H1 (cell line): Measurements from ENCODE around the gene CTIF. TPM values are rescaled to one million over a fixed set of nuclear protein-coding genes. Genes with fewer than 3 reads are reported as not detected.

Source experiments
- CTCF ChIA-PET: fragments of 300-600 bp; sonication (Branson Sonifier 250); formaldehyde crosslinking; loops from one replicate; lab custom pipeline; 2021; ENCODE audit not compliant: partially characterized antibody; lab: Charles Lee
- POLR2A ChIA-PET: fragments of 300-600 bp; sonication (Branson Sonifier 250); formaldehyde crosslinking; loops from one replicate; lab custom pipeline; 2021; ENCODE audit warnings: inconsistent platforms; ENCODE audit not compliant: partially characterized antibody; lab: Charles Lee
- DNase-seq, 2 experiments: peaks; one replicate each; pipeline versions ENCODE4 v3.0.0 to v3.0.0-alpha.2; 2010 to 2022; ENCODE audit warnings: low spot score in 2 of 2, low read depth in 1 of 2, mixed read lengths in 1 of 2
- FAIRE-seq: peaks from 2 replicates; lab custom pipeline; 2011; peaks lifted over from hg19 to GRCh38; lab: Jason Lieb, UNC
- H2AFZ ChIP-seq: 2 replicates; pipeline ENCODE4 v1.8.1; 2012; ENCODE audit warnings: low read length, inconsistent platforms
- H2AK5ac ChIP-seq: 2 replicates; pipeline ENCODE4 v1.6.1; 2013; ENCODE audit warnings: low read depth, low read length
- H2BK120ac ChIP-seq: replicated peaks from 2 replicates; pipeline ENCODE3; 2013; ENCODE audit warnings: low read depth, low read length, inconsistent platforms
- H2BK12ac ChIP-seq: 2 replicates; pipeline ENCODE4 v1.6.1; 2013; ENCODE audit warnings: low read depth, low read length
- H2BK15ac ChIP-seq: 2 replicates; pipeline ENCODE4 v1.6.1; 2013; ENCODE audit warnings: low read length
- H2BK20ac ChIP-seq: 2 replicates; pipeline ENCODE4 v1.6.1; 2013; ENCODE audit warnings: low read length
- H2BK5ac ChIP-seq: 2 replicates; pipeline ENCODE4 v1.6.1; 2013; ENCODE audit warnings: low read depth, low read length
- H3K14ac ChIP-seq: 2 replicates; pipeline ENCODE4 v1.6.1; 2013; ENCODE audit warnings: inconsistent platforms; ENCODE audit not compliant: insufficient read length
- H3K18ac ChIP-seq: 2 replicates; pipeline ENCODE4 v1.6.1; 2013; ENCODE audit warnings: low read length; ENCODE audit errors: extremely low read depth
- H3K23ac ChIP-seq: 2 replicates; pipeline ENCODE4 v1.6.1; 2013; ENCODE audit warnings: inconsistent platforms; ENCODE audit not compliant: insufficient read length
- H3K23me2 ChIP-seq: 2 replicates; pipeline ENCODE4 v1.6.1; 2013; ENCODE audit warnings: low read depth, low read length
- H3K27ac ChIP-seq: 2 replicates; pipeline ENCODE4 v1.6.1; 2011; ENCODE audit warnings: low read depth, low read length, inconsistent platforms
- H3K27me3 ChIP-seq, 4 experiments: replicated peaks in 1 of 4; 1 replicate in 1 of 4; 2 replicates in 3 of 4; pipeline versions ENCODE4 v1.6.1 to v1.8.1; 2011 to 2013; ENCODE audit warnings: low read length in 3 of 4, mild to moderate bottlenecking in 3 of 4, inconsistent platforms in 2 of 4, mixed read lengths in 2 of 4, moderate library complexity in 1 of 4; ENCODE audit not compliant: control insufficient read depth in 3 of 4, insufficient read depth in 3 of 4; ENCODE audit errors: extremely low read depth in 1 of 4
- H3K36me3 ChIP-seq, 4 experiments: 2 replicates each; pipeline versions ENCODE4 v1.6.1 to v1.8.1; 2011 to 2013; ENCODE audit warnings: mild to moderate bottlenecking in 4 of 4, low read length in 3 of 4, moderate library complexity in 2 of 4, control low read depth in 1 of 4, inconsistent platforms in 1 of 4; ENCODE audit not compliant: insufficient read depth in 4 of 4, control insufficient read depth in 2 of 4
- H3K4ac ChIP-seq: replicated peaks from 2 replicates; pipeline ENCODE3; 2013; ENCODE audit warnings: low read length, low read depth, mixed read lengths, inconsistent platforms; ENCODE audit not compliant: insufficient read length
- H3K4me1 ChIP-seq, 4 experiments: replicated peaks in 1 of 4; 1 replicate in 1 of 4; 2 replicates in 3 of 4; pipeline versions ENCODE4 v1.6.1 to v1.8.1; 2011 to 2013; ENCODE audit warnings: low read length in 3 of 4, inconsistent platforms in 2 of 4, mixed read lengths in 1 of 4; ENCODE audit not compliant: insufficient read depth in 4 of 4, control insufficient read depth in 3 of 4
- H3K4me2 ChIP-seq, 2 experiments: 2 replicates each; pipeline versions ENCODE4 v1.6.1 to v1.8.1; 2011 to 2013; ENCODE audit warnings: low read depth in 2 of 2, low read length in 2 of 2, control low read depth in 1 of 2, inconsistent platforms in 1 of 2, mild to moderate bottlenecking in 1 of 2; ENCODE audit not compliant: insufficient read depth in 1 of 2
- H3K4me3 ChIP-seq, 4 experiments: fragments of 200-600, 300-600 bp in 1 of 4; sonication (generic), shearing (Covaris generic), sonication (Bioruptor Twin) in 1 of 4; 2 replicates each; pipeline versions ENCODE4 v1.5.1 to v1.8.1; 2011 to 2016; ENCODE audit warnings: low read length in 4 of 4, low read depth in 3 of 4, control low read depth in 2 of 4, inconsistent platforms in 2 of 4, mild to moderate bottlenecking in 2 of 4, mixed read lengths in 1 of 4, moderate library complexity in 1 of 4; ENCODE audit not compliant: insufficient read depth in 2 of 4; ENCODE audit errors: extremely low read depth in 1 of 4
- H3K56ac ChIP-seq: replicated peaks from 2 replicates; pipeline ENCODE3; 2013; ENCODE audit warnings: low read depth, mild to moderate bottlenecking, mixed read lengths, low read length, inconsistent platforms; ENCODE audit not compliant: insufficient read length
- H3K79me1 ChIP-seq: 2 replicates; pipeline ENCODE4 v1.6.1; 2013; ENCODE audit warnings: low read depth, low read length, control low read depth
- H3K79me2 ChIP-seq, 2 experiments: 2 replicates each; pipeline versions ENCODE4 v1.6.1 to v1.8.1; 2012 to 2013; ENCODE audit warnings: low read length in 2 of 2, mild to moderate bottlenecking in 2 of 2, inconsistent platforms in 1 of 2; ENCODE audit not compliant: insufficient read depth in 2 of 2, control insufficient read depth in 1 of 2
- H3K9ac ChIP-seq, 4 experiments: replicated peaks in 1 of 4; 1 replicate in 1 of 4; 2 replicates in 3 of 4; pipeline versions ENCODE4 v1.6.1 to v1.8.1; 2011 to 2013; ENCODE audit warnings: low read depth in 3 of 4, low read length in 3 of 4, control low read depth in 2 of 4, mild to moderate bottlenecking in 2 of 4, moderate library complexity in 2 of 4, inconsistent platforms in 1 of 4; ENCODE audit errors: extremely low read depth in 1 of 4
- H3K9me3 ChIP-seq, 2 experiments: 2 replicates each; pipeline versions ENCODE4 v1.6.1 to v1.8.1; 2012 to 2013; ENCODE audit warnings: mild to moderate bottlenecking in 2 of 2, moderate library complexity in 2 of 2, control low read depth in 1 of 2, inconsistent platforms in 1 of 2, low read depth in 1 of 2, low read length in 1 of 2, mixed read lengths in 1 of 2; ENCODE audit not compliant: insufficient read depth in 2 of 2
- H4K20me1 ChIP-seq, 2 experiments: replicated peaks in 1 of 2; 2 replicates each; pipeline versions ENCODE3 to v1.8.1; 2011 to 2013; ENCODE audit warnings: inconsistent platforms in 2 of 2, low read length in 2 of 2, mild to moderate bottlenecking in 1 of 2; ENCODE audit not compliant: insufficient read depth in 2 of 2, control insufficient read depth in 1 of 2
- H4K5ac ChIP-seq: 2 replicates; pipeline ENCODE4 v1.6.1; 2013; ENCODE audit warnings: low read length, low read depth, mixed read lengths, inconsistent platforms; ENCODE audit not compliant: insufficient read length
- H4K8ac ChIP-seq: 2 replicates; pipeline ENCODE4 v1.8.0; 2013; ENCODE audit warnings: mild to moderate bottlenecking, moderate library complexity, low read length, inconsistent platforms; ENCODE audit not compliant: insufficient read depth; ENCODE audit errors: extremely low read depth
- H4K91ac ChIP-seq: replicated peaks from 2 replicates; pipeline ENCODE3; 2013; ENCODE audit warnings: low read length, mixed read lengths, inconsistent platforms; ENCODE audit not compliant: insufficient read length
- GTF2F1 ChIP-seq: IDR thresholded peaks from 2 replicates; pipeline ENCODE4 v1.6.1; 2012; ENCODE audit warnings: low read depth, low read length, improper control_type of control experiment, borderline replicate concordance
- JUN ChIP-seq: IDR thresholded peaks from 2 replicates; pipeline ENCODE4 v1.6.1; 2011; ENCODE audit warnings: low read depth, mild to moderate bottlenecking, improper control_type of control experiment, low read length
- KDM1A ChIP-seq: fragments of 200-600, 300-600 bp; sonication (generic); IDR thresholded peaks from 2 replicates; pipeline ENCODE4 v1.7.1; 2016; ENCODE audit warnings: mild to moderate bottlenecking, low read length, borderline replicate concordance
- RNF2 ChIP-seq: fragments of 200-900, 300-1000 bp; sonication (generic); IDR thresholded peaks from 2 replicates; pipeline ENCODE4 v1.7.1; 2016; ENCODE audit warnings: borderline replicate concordance, low read depth, mild to moderate bottlenecking, antibody characterized with exemption, low read length; ENCODE audit not compliant: poor library complexity, severe bottlenecking; ENCODE audit errors: missing control alignments
- RXRA ChIP-seq: IDR thresholded peaks from 2 replicates; pipeline ENCODE4 v1.6.1; 2011; ENCODE audit warnings: low read depth, mild to moderate bottlenecking, low read length, moderate library complexity; ENCODE audit not compliant: insufficient read depth
- SIRT6 ChIP-seq: IDR thresholded peaks from one replicate; pipeline ENCODE4 v1.7.1; 2012; ENCODE audit warnings: low read length, inconsistent platforms
- SP1 ChIP-seq: IDR thresholded peaks from 2 replicates; pipeline ENCODE4 v1.6.1; 2011; ENCODE audit warnings: low read depth, low read length
- TCF12 ChIP-seq: IDR thresholded peaks from 2 replicates; pipeline ENCODE4 v1.6.1; 2011; ENCODE audit warnings: low read depth, mild to moderate bottlenecking, low read length
- whole genome bisulfite sequencing, 2 experiments: shearing (Covaris generic) in 1 of 2; methylation state at CpG; one replicate each; pipeline versions ENCODE4 v1.1.6 to v1.1.7; 2013 to 2015; ENCODE audit warnings: low lambda C conversion rate in 2 of 2, mixed read lengths in 2 of 2, inconsistent platforms in 1 of 2, low coverage in 1 of 2, missing lambda C conversion rate in 1 of 2; ENCODE audit not compliant: insufficient replicate concordance in 2 of 2, insufficient coverage in 1 of 2, insufficient read length in 1 of 2; ENCODE audit errors: extremely low coverage in 1 of 2, missing lambda C conversion rate in 1 of 2; 5-methylcytosine and 5-hydroxymethylcytosine counted together
- polyA plus RNA-seq, 7 experiments: library from polyadenylated mRNA; depleted of rRNA in 3 of 7; stranded (reverse) in 5 of 7; unstranded in 2 of 7; fragments of >200 nt in 5 of 7; fragments of 200-250 nt in 2 of 7; gene quantifications; 1 replicate in 5 of 7; 2 replicates in 1 of 7; 4 replicates in 1 of 7; pipeline versions ENCODE4 v1.2.1 to v1.2.3, GENCODE V29; 2011 to 2013; ENCODE audit warnings: missing spikeins in 2 of 7, mixed read lengths in 2 of 7
- total RNA-seq: library from RNA; stranded (reverse); fragmentation: NEBNext Ultra II Directional; extraction: Animal tissue kit (Norgen Biotek cat#: 25700); gene quantifications from 2 replicates; pipeline ENCODE4 v1.2.1, GENCODE V29; 2021
- TF ChIP-seq, protein P1 (sequence below): IDR thresholded peaks from 2 replicates; pipeline ENCODE4 v1.6.1; 2012; ENCODE audit warnings: inconsistent platforms
- TF ChIP-seq, protein P2 (sequence below): IDR thresholded peaks from 2 replicates; pipeline ENCODE4 v1.6.1; 2012; ENCODE audit warnings: low read length, inconsistent platforms

CTIF gene
- total and polyA plus RNA-seq, 2 of the 8 experiments (the other 6 are each of a cell fraction or from before 2014, with no cell fraction given), result 9.0 to 17.8 TPM

DNA sequence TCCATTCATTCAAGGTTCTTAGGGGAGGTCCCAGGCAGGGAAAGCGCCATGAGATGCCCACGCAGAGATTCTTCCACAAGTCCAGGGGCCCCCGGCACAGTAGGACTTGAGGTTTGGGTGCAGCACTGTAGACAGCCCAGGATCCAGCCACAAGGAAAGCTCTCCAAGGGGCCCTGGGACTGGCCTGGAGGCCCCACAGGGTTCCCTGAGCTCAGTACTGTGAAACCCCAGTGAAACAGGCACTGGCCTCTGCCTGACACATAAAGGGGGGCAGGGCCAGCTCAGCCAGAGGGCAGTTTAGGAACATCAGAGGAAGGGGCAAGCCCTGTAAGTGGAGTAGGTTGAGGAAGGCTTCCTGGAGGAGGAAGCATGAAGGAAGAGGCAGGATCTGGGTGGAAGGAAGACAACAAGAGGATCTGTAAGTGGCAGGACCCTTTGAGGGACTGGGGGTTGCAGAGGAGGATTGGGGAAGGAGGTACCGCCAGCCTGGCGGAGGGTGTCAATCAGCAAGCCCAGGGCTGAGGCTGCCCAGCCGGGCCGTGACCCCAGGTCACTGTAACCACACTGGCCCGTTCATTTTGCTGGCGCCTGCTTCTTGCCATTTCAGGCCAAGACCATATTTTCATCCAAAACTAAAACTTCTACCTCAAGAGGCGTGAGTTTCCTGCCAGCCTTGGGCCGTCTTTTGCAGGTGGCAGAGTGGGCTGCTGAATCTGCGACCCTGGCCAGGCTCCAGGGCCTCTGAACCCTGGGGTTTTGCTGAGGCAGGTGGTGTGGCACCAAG is 236.7 kb downstream of the CTIF start:
- no peak overlapping the region for H3K4me3 ChIP-seq
- H3K4ac ChIP-seq, result no peak overlapping the region
- no peak for FAIRE-seq
- TF ChIP-seq TCF12 (no peak), RNF2 (no peak), SP1 (no peak), SIRT6 (no peak), GTF2F1 (no peak), RXRA (no peak), KDM1A (no peak), JUN (no peak)
- TF ChIP-seq, protein P1, sequence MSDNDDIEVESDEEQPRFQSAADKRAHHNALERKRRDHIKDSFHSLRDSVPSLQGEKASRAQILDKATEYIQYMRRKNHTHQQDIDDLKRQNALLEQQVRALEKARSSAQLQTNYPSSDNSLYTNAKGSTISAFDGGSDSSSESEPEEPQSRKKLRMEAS, result no peak
- TF ChIP-seq, protein P2, sequence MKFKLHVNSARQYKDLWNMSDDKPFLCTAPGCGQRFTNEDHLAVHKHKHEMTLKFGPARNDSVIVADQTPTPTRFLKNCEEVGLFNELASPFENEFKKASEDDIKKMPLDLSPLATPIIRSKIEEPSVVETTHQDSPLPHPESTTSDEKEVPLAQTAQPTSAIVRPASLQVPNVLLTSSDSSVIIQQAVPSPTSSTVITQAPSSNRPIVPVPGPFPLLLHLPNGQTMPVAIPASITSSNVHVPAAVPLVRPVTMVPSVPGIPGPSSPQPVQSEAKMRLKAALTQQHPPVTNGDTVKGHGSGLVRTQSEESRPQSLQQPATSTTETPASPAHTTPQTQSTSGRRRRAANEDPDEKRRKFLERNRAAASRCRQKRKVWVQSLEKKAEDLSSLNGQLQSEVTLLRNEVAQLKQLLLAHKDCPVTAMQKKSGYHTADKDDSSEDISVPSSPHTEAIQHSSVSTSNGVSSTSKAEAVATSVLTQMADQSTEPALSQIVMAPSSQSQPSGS, result no peak

More for the DNA sequence above, 236.7 kb downstream of the CTIF start:
- no peak overlapping the region for H4K5ac ChIP-seq
- H2BK12ac ChIP-seq, result no peak overlapping the region
- WGBS, 2 experiments, result 90% methylated on average over 12 of the region's 12 CpGs; no CpG with 5 or more reads in 1 of the 2 experiments
- H3K4me2 ChIP-seq, result no peak overlapping the region
- POLR2A ChIA-PET, result interaction anchor here (0.6 kb wide), 1 partner anchor 991 kb away, joined by 4 read pairs; no protein-coding TSS in a partner anchor
- peak overlapping the region; percentile 11; the same call in 1 of the 2 replicates for H4K8ac ChIP-seq
- H4K91ac ChIP-seq, result no peak overlapping the region
- H3K23ac ChIP-seq, result no peak overlapping the region
- CTCF ChIA-PET, result interaction anchor here (0.7 to 3.8 kb wide), 7 partner anchors 64 to 122 kb away, joined by 3 to 15 read pairs (median 3); no protein-coding TSS in a partner anchor
- no peak overlapping the region for H2BK15ac ChIP-seq
- H3K36me3 ChIP-seq, result no peaks in the 10 kb centered on the region; a peak in 2 of 8 replicates
- no peak overlapping the region for H2BK20ac ChIP-seq
- no peaks in the 10 kb centered on the region for H3K27me3 ChIP-seq
- H3K9me3 ChIP-seq, result no peaks in the 10 kb centered on the region
- H4K20me1 ChIP-seq, result no peaks in the 10 kb centered on the region
- no peak overlapping the region for H2BK5ac ChIP-seq
- H3K14ac ChIP-seq, result no peak overlapping the region
- no peaks in the 10 kb centered on the region for H3K79me1 ChIP-seq
- H3K27ac ChIP-seq, result no peak overlapping the region
- H3K4me1 ChIP-seq, result peaks cover 0 to 3% (median 1%) of the 10 kb centered on the region in 4 experiments; a peak in 4 of 7 replicates
- no peak overlapping the region for H3K56ac ChIP-seq
- no peak overlapping the region for H3K18ac ChIP-seq
- no peak for DNase-seq
- H2BK120ac ChIP-seq, result no peak overlapping the region
- peaks cover 1% of the 10 kb centered on the region; the same call in 1 of the 2 replicates for H3K23me2 ChIP-seq
- H2AK5ac ChIP-seq, result no peak overlapping the region
- H2AFZ ChIP-seq, result no peak overlapping the region
- no peaks in the 10 kb centered on the region for H3K79me2 ChIP-seq
- H3K9ac ChIP-seq, result no peak overlapping the region
